WTC11 (cell line): ENCODE results near the gene PTPN2. TPM values are rescaled to one million over a fixed set of nuclear protein-coding genes. Genes with fewer than 3 reads are reported as not detected.

Experiments
- ATAC-seq: fragments of 200-7000 bp; cut with Tn5 transposase; 2 replicates; pipeline ENCODE4 v1.10.0; 2021; ENCODE audit warnings: mild to moderate bottlenecking, moderate library complexity
- CTCF ChIA-PET: fragments of 300-600 bp; sonication (Branson Sonifier 250); formaldehyde crosslinking; loops from one replicate; lab custom pipeline; 2021; ENCODE audit warnings: antibody characterized with exemption; lab: Charles Lee
- POLR2A ChIA-PET: fragments of 350-600 bp; sonication (Branson Sonifier 250); formaldehyde crosslinking; loops from one replicate; lab custom pipeline; 2021; ENCODE audit warnings: antibody characterized with exemption; lab: Charles Lee
- DNase-seq: peaks from one replicate; pipeline ENCODE4 v3.0.0; 2021; ENCODE audit warnings: low spot score
- H3K27ac Mint-ChIP-seq: 2 replicates; pipeline ENCODE4 v1.8.0; 2021; ENCODE audit warnings: mixed read lengths
- H3K27me3 Mint-ChIP-seq: 2 replicates; pipeline ENCODE4 v1.8.0; 2021; ENCODE audit warnings: low read depth, mild to moderate bottlenecking, moderate library complexity, mixed read lengths
- H3K36me3 Mint-ChIP-seq: 2 replicates; pipeline ENCODE4 v1.8.0; 2021; ENCODE audit warnings: mixed read lengths
- H3K4me1 Mint-ChIP-seq: 2 replicates; pipeline ENCODE4 v1.8.0; 2022; ENCODE audit warnings: mixed read lengths
- H3K4me3 Mint-ChIP-seq: 2 replicates; pipeline ENCODE4 v1.8.0; 2021; ENCODE audit warnings: mild to moderate bottlenecking, moderate library complexity, mixed read lengths
- H3K9me3 Mint-ChIP-seq: 2 replicates; pipeline ENCODE4 v1.8.0; 2021; ENCODE audit warnings: mixed read lengths
- ATF3 ChIP-seq: sonication (generic); formaldehyde crosslinking; conservative IDR thresholded peaks from 2 replicates; pipeline ENCODE4 v1.8.1; 2022; ENCODE audit warnings: mild to moderate bottlenecking, missing genetic modification reagents
- CBFB ChIP-seq: sonication (generic); formaldehyde crosslinking; IDR thresholded peaks from 2 replicates; pipeline ENCODE4 v1.8.1; 2022; ENCODE audit warnings: mild to moderate bottlenecking, low read depth, missing genetic modification reagents
- CREM ChIP-seq: sonication (generic); formaldehyde crosslinking; IDR thresholded peaks from 2 replicates; pipeline ENCODE4 v1.8.1; 2022; ENCODE audit warnings: mild to moderate bottlenecking, missing genetic modification reagents, moderate library complexity
- CTCF ChIP-seq: fragments of 200-600 bp; IDR thresholded peaks from 2 replicates; pipeline ENCODE4 v1.8.0; 2022; ENCODE audit warnings: antibody characterized with exemption
- E2F4 ChIP-seq: sonication (generic); formaldehyde crosslinking; IDR thresholded peaks from 2 replicates; pipeline ENCODE4 v1.8.1; 2022; ENCODE audit warnings: low read depth, mild to moderate bottlenecking, moderate library complexity, missing genetic modification reagents, borderline replicate concordance
- ESRRA ChIP-seq: sonication (generic); formaldehyde crosslinking; IDR thresholded peaks from 2 replicates; pipeline ENCODE4 v1.8.1; 2022; ENCODE audit warnings: mild to moderate bottlenecking, missing genetic modification reagents, borderline replicate concordance
- FOXP4 ChIP-seq: sonication (generic); formaldehyde crosslinking; IDR thresholded peaks from 2 replicates; pipeline ENCODE4 v1.8.0; 2022; ENCODE audit warnings: mild to moderate bottlenecking, missing genetic modification reagents
- MAX ChIP-seq: sonication (generic); formaldehyde crosslinking; IDR thresholded peaks from 2 replicates; pipeline ENCODE4 v1.8.0; 2022; ENCODE audit warnings: mild to moderate bottlenecking, missing genetic modification reagents
- NFATC4 ChIP-seq: fragments of 250-450 bp; sonication (Bioruptor Pico); IDR thresholded peaks from 2 replicates; pipeline ENCODE4 v1.9.0; 2021; ENCODE audit warnings: mild to moderate bottlenecking
- NR2C2 ChIP-seq: sonication (generic); formaldehyde crosslinking; IDR thresholded peaks from 2 replicates; pipeline ENCODE4 v1.8.0; 2022; ENCODE audit warnings: mild to moderate bottlenecking, missing genetic modification reagents
- RELA ChIP-seq: sonication (generic); formaldehyde crosslinking; IDR thresholded peaks from 2 replicates; pipeline ENCODE4 v1.8.1; 2022; ENCODE audit warnings: missing genetic modification reagents, mild to moderate bottlenecking, borderline replicate concordance
- RORB ChIP-seq: fragments of 250-450 bp; sonication (Bioruptor Pico); IDR thresholded peaks from 2 replicates; pipeline ENCODE4 v1.9.0; 2021; ENCODE audit warnings: mild to moderate bottlenecking
- SOX15 ChIP-seq: fragments of 250-450 bp; sonication (Bioruptor Pico); IDR thresholded peaks from 2 replicates; pipeline ENCODE4 v1.9.0; 2021; ENCODE audit warnings: mild to moderate bottlenecking
- SP1 ChIP-seq: sonication (generic); formaldehyde crosslinking; conservative IDR thresholded peaks from 2 replicates; pipeline ENCODE4 v1.8.1; 2022; ENCODE audit warnings: missing genetic modification reagents
- TEAD1 ChIP-seq: sonication (generic); formaldehyde crosslinking; IDR thresholded peaks from 2 replicates; pipeline ENCODE4 v1.8.0; 2022; ENCODE audit warnings: mild to moderate bottlenecking, missing genetic modification reagents
- USF1 ChIP-seq: sonication (generic); formaldehyde crosslinking; IDR thresholded peaks from 2 replicates; pipeline ENCODE4 v1.8.0; 2022; ENCODE audit warnings: mild to moderate bottlenecking, missing genetic modification reagents
- ZBTB43 ChIP-seq: sonication (generic); formaldehyde crosslinking; IDR thresholded peaks from 2 replicates; pipeline ENCODE4 v1.8.1; 2023; ENCODE audit warnings: mild to moderate bottlenecking, missing genetic modification reagents
- ZNF317 ChIP-seq: sonication (generic); formaldehyde crosslinking; IDR thresholded peaks from 2 replicates; pipeline ENCODE4 v1.8.1; 2023; ENCODE audit warnings: low read depth, mild to moderate bottlenecking, moderate library complexity, missing genetic modification reagents, borderline replicate concordance
- ZNF396 ChIP-seq: fragments of 250-450 bp; sonication (Bioruptor Pico); IDR thresholded peaks from 2 replicates; pipeline ENCODE4 v1.8.0; 2021; ENCODE audit warnings: mild to moderate bottlenecking, moderate library complexity, borderline replicate concordance
- total RNA-seq: library from RNA; stranded (reverse); gene quantifications from 3 replicates; pipeline ENCODE4 v1.2.3, GENCODE V29; 2021

PTPN2 gene
- total RNA-seq, 1 experiment from 2014 or later: 37.7 TPM

GRCh38 chr18:12802538-12802937 lies 81.5 kb downstream of the PTPN2 start (continued):
- TF ChIP-seq USF1 (CRISPR knock-in tag) (no peak), ZNF396 (CRISPR knock-in tag) (no peak), ESRRA (CRISPR knock-in tag) (no peak)

GRCh38 chr18:12796448-12796847 lies 87.6 kb downstream of the PTPN2 start:
- H3K27me3 Mint-ChIP-seq: no peaks in the 10 kb centered on the region
- peaks cover 4% of the 10 kb centered on the region; the same call in 1 of the 2 replicates for H3K36me3 Mint-ChIP-seq
- ChIA-PET POLR2A (no interaction called here), CTCF (no interaction called here)
- H3K27ac Mint-ChIP-seq: no peak overlapping the region
- ATAC-seq: no peak
- no peak for DNase-seq
- no peaks in the 10 kb centered on the region for H3K9me3 Mint-ChIP-seq
- no peak overlapping the region for H3K4me3 Mint-ChIP-seq
- TF ChIP-seq CBFB (CRISPR knock-in tag) (no peak), E2F4 (CRISPR knock-in tag) (no peak), ZBTB43 (CRISPR knock-in tag) (no peak), CREM (CRISPR knock-in tag) (no peak), RELA (CRISPR knock-in tag) (no peak), FOXP4 (CRISPR knock-in tag) (no peak), SOX15 (CRISPR knock-in tag) (no peak), CTCF (no peak), SP1 (CRISPR knock-in tag) (no peak), ZNF317 (no peak), TEAD1 (CRISPR knock-in tag) (no peak), RORB (CRISPR knock-in tag) (no peak), MAX (no peak), NFATC4 (CRISPR knock-in tag) (no peak), ATF3 (CRISPR knock-in tag) (no peak), NR2C2 (CRISPR knock-in tag) (no peak)
- H3K4me1 Mint-ChIP-seq: no peaks in the 10 kb centered on the region
